Measurements from ENCODE around the gene SPG21.
"Not testable (repeated sequence)": the region's sequence is repeated elsewhere in the genome, so short reads cannot be mapped to it uniquely, and the experiment has no call there.

Gene SPG21, protein sequence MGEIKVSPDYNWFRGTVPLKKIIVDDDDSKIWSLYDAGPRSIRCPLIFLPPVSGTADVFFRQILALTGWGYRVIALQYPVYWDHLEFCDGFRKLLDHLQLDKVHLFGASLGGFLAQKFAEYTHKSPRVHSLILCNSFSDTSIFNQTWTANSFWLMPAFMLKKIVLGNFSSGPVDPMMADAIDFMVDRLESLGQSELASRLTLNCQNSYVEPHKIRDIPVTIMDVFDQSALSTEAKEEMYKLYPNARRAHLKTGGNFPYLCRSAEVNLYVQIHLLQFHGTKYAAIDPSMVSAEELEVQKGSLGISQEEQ

DNA sequence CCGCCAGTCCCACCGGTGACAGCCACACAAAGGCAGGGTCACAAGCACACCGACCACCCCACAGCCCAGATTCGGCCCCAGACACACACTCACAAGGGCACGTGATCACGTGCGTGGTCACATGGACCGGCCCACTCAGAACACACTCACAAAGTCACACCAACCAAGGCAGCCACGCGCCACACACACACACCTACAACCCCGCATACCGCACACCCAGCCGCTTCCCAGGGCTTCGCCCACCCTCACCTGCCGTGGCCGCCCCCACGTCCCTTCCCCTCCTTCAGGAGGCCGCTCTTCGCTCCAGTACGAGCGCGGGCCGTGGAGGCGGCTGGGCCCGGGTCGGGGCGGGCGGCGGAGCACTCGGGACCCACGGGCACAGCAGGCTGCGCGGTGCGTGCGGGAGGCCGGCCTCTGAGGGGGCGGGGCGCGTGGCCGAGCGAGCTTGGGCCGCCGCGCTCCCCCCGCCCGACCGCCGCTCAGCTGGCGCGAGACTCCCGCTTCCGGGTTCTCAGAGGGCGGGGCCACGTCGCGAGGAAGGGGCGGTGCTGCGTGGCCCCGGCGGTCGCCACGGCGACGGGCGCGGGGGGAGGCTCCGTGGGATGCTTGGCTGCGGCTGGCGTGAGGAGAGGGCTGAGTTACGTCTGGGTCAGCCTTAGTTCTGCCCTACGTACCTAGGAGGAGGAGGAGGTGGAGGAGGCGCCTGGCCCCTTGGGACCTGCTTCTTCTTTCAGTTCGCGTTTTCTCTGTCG lies at the start of gene SPG21:
TSS of gene SPG21 (minus strand) at position 499 of the 752 bp plus-strand sequence. CDS start 6,345 bp downstream, outside the sequence.
- DNase-seq = peak; percentile 59

DNA sequence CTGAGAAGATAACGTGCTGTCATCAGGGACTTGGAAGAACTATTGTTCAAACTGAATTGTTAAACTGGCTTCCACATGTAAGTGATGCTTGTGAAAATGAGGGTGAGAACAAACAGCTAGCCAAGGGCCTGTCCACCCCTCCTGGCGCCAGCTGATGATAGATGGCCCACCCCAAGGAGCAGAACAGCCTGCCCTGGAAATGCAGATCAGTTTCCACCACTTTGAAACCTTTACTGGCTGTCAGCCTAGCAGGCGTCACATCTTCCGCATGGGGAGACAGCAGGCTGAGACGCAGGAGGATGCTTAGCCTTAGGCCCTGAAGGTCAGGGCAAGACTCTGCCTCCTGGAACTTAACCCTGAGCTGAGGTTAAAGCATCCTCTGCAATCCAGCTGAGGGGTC lies 49.1 kb upstream of the SPG21 start:
- DNase-seq = no peak

DNA sequence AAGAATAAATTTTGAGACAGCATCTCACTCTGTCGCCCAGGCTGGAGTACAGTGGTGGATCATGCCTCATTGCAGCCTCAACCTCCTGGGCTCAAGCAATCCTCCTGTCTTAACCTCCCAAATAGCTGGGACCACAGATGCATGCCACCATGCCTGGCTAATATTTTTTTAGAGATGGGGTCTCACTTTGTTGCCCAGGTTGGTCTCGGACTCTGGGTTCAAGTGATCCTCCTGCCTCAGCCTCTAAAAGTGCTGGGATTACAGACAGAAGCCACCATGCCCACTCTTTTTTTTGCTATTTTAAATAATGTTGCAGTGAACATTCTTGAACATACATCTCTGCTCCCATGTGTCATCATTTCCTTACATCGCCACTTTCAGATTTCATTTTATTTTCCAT lies 48.7 kb upstream of the SPG21 start:
- DNase-seq = no peak

DNA sequence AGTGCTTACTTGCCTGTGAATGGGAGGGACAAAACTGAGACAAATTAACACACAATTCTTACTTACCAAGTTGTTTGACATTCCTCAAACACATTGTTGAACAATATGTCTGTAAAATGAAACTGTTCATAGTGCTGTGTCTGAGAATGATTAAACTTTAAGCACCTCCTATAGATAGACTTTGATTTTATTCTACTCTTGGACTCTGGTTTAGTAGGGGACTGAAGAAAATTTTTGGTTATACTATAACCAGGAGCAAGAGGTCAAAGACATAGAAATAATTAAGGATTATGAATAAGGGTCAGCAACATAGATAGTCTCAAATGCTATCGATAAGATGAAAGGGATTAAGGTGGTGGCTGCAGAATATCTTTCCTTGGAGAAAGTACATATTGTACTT lies 47.6 kb upstream of the SPG21 start:
- DNase-seq = no peak

DNA sequence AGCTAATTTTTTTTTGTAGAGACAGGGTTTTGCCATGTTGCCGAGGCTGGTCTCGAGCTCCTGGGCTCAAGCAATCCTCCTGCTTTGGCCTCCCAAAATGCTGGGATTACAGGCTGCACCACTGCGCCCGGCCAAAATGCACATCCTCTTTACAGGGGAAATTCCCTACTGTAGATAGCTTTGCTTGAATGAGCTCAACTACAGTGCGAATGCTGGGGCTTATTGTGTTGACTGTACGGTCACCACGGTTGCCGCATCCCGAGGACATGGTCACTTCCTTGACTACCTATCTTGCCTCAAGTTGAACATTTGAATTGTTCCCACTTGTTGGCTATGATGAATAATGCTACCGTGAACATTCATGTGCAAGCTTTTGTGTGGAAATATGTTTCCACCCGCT lies 45.0 kb upstream of the SPG21 start:
- DNase-seq = no peak

DNA sequence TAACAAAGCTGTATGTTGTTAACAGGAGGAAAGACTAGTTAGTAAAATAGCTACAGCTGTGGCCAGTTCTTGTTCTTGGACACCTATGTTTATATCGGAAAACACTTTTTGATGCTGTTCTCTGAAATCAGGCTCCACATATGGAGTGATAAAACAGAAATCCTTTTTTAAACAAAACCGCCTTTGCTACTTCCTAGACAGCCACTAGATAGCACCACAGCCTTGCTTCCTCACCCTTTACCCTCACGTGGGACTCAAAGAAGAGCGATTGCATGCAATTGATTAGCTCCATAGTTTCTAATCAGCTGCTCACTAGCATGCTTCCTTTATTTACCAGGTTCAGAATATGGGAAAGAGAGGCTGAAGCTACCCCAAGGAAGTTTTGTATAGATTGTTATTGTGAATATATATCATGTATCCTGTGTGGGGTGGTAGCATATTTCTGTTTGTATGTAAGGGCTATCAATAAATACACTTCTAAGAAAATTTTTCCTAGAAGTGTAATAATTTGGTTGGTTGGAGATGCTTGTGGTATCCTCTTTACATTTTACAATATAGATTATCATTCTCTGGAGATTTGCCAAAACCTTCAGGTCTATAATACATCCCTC lies 44.0 kb upstream of the SPG21 start:
- DNase-seq = no peak

DNA sequence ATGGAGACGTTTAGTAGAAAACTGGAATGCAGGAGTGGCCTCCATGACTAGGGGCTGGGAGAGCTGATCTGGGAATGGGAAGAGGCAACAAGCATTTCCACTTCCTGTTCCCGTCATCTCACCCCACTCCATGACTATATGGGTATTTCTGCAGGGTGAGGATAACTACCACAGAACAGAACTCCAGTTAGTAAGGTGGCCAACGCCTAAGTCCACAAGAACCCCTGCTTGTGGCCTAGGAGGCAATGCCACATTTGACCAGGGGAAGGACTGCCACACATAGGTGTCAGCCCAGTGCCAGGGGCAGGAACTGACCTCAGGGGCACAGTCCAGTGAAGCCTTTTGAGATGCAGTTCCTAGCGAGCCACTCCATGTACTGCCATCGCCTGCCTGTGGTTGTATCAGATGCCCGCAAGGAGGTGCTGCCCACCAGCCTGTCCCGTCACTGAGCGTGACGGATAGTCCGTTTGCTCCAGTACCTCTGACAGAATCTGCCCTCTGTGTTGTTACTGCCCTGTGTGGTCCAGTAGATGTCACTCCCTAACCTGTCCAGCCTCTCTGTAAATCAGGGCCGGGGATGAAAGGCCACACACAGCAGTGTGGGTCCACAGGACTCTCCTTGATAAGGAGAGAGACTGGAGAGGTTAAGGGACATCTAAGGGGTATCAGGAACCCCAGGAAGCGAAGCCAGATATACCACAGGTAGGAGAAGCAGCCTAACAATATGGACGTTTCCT lies 43.3 kb upstream of the SPG21 start:
- peak; percentile 13 for DNase-seq

DNA sequence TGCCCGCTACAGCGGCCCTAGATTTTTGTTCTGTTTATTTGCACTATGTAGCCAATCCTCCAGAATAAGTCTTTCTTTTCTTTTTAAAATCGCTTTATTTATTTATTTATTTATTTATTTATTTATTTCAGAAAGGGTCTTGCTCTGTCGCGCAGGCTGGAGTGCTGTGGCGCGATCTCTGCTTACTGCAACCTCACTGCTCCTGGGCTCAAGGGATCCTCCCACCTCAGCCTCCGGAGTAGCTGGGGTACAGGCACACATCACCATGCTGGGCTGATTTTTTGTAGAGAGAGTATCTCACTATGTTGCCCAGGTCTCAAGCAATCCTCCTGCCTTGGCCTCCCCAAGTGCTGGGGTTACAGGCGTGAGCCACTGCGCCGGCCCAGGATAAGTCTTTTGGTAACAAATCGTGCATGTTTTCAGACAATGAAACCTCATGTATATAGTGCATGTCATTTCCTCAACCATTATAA lies 40.1 kb upstream of the SPG21 start:
- no peak for DNase-seq

DNA sequence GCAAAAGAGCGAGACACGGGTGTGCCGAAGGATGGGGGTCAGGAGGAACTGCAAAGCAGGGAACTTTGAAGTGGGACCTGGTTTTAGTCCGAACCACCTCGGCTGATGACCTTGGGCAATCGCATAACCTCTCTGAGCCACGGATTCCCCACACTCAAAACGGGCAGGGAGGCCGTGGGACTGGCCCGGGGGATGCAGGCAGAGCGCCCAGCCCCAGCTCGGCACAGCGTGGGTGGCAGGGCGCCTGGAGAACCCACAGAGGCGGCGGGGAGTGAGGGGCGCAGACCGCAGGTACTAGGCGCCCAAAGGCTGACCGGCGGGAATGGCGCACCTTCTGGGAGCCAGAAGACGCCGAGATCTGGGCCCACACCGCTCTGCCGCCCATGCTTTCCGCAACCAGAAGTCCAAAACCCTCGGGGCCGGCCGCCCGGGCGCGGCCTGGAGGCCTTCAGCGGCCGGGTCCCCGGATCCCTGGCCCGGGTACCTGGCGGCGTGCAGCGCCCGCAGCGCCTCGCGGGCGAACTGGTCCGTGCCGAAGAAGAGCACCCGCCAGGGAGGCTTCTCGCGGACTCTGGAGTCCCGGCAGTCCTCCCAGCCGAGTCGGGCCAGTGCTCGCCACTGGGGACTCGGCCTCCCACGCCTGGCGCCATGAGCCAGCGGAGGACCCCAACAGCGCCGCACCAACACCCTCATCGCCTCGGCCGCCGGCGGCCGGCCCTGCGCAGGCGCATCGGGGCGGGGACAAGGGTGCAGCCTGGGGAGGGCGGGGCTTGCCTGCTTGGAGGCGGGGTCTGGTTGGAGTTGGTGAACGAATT lies 39.4 kb upstream of the SPG21 start, which contains the start of gene MTFMT:
TSS of gene MTFMT (minus strand) at position 719 of the 815 bp plus-strand sequence. CDS start at position 693, 26 bp downstream.
- peak; percentile 20 for DNase-seq

DNA sequence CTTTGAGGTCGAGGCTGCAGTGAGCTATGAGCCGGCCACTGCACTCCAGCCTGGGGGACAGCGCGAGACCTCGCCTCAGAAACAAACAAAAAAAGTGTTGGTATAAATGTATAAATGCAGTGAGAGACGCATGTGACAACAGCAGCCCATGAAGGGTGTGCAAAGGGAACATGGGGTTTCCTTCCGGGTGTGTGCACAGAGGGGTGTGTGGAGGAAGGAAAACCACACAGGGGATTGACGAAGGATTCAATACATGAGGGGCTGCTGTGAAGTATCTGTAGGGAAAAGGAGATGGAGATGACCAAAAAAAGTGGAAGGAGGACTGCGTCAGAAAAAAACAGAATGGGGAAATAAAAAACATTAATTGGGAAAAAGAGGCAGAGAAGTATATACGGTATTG lies 38.6 kb upstream of the SPG21 start:
- no peak for DNase-seq

DNA sequence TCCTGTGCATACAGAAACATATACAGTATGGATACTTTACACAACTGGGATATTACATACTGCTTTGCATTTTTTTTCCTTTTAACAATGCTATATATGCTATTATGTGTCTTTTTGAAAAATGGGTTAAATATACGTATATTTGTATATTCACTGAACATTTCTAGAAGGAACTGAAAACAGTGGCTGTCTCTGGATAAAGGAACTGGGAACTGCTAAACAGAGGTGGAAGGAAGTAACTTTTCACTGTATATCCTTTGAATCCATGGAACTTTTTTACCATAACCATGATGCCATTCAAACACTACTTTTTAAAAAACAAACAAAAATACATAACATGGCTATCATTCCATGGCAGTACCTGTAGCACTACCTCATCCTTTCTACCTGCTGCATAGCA lies 37.9 kb upstream of the SPG21 start:
- DNase-seq = no peak

DNA sequence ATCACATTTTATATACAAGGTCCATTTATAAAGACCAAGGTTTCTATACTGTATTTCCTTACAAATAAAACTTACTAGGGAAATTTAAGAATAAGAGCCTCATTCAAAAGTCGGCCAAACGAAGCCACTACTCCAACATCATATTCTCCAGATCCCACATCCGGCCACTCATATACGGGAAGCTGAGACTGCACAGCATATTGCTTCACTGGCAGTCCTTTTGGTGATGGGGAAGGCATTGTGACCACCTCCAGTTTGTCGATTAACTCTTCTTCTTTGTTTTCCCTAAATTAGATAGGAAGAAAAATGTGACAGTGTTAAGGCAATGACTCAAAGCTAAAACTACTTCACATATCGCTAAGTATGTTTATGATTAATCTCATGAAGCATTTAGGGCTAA lies 37.0 kb upstream of the SPG21 start:
- no peak for DNase-seq

DNA sequence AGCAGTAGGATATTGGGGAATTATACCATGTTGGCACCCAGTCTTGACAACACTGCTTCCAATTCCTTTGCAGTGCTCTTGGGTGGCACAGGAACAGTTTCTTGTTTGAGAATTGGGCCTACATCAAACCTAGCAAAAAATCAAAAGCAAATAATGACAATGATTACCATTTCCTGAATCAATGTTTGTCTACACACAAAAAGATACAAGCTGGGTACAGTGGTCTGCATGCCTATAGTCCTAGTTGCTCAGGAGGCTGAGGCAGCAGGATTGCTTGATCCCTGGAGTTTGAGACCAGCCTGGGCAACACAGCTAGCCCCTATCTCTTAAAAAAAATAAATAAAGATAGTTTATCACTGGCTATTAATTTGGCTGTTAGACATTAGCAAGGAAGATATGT lies 31.8 kb upstream of the SPG21 start:
- DNase-seq = no peak

DNA sequence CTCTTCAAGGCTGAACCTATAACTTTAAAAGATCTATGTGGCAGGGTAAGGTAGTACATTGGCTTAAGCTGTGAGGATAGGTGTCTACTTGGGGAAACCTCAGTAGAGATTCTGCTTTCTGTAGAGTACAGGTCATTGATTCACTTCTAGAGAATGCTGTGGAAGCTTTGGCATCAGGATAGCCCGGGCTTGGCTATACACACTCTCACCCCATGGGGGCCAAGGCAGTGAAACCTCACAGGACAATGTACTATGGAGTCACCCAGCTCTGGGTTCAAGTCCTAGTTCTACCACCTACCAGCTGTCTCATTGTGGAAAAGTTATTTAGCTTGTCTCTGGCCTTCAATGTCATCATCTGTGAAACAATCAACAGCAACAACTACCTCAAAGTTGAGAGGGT lies 30.7 kb upstream of the SPG21 start:
- no peak for DNase-seq

DNA sequence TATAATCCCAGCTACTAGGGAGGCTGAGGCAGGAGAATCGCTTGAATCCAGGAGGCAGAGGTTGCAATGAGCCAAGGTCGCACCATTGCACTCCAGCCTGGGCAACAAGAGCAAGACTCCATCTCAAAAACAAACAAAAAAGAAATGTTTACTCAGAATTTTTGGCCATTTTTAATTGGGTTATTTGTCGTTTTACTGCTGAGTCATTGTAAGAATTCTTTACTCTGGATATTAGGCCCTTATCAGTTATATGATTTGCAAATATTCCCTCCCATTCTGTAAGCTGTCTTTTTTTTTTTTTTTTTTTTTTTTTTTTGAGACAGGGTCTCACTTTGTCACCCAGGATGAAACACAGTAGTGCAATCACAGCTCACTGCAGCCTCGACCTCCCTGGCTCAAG lies 21.5 kb upstream of the SPG21 start:
- DNase-seq = not testable (repeated sequence)

DNA sequence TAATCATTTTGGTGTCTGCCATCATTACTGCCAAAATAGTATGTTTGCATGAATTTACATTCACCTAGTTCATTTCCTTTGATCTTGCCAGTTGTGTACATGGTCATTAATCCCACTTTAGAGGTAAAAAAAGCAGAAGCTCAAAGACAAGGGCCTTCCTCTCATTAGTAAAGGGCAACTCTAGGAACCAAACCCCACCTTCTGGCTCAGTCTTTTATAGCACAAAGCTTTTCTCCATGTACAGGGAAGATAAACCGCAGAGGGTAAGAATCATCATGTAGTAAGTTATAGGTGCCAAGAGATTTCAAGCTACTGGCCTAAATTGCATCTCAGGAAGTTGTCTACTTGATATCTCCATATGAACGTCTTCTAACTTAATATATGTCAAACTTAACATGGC lies 19.3 kb upstream of the SPG21 start:
- DNase-seq = no peak

DNA sequence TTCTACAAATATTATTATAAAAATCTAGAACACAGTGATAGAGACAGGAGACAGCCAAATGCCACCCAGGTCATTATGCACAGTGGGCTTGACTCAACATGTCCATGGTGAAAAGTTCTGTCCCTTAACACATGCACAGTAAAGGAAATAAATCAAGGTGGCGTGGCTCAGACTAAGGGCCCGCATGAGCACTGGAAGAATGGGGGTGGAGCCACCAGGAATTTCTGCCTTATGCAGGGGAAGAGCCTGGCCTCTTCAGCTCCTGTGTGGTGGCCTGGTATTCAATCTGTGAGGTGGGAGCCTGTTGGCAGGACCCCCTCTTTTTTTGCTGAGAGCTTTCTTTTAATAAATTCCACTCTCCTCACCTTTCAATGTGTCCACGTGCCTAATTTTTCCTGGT lies 17.2 kb upstream of the SPG21 start:
- DNase-seq = no peak

DNA sequence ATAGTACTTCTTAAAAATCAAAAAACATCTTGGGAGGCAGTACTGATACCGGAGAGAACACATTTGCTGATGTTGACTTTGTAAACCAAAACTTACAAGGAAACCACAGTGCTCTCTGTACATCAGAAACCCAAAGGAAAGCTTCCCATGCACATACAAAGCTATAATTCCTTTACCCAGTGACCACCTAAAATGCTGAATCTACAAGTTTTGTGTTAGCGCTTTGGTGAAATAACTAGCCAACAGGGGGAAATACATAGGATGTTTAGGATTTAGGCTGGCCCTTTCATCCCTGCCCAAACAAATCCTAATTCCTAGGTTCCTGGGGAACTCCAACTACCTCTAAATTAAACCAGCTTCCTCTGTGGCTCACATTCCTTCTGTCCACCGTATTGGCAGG lies 15.3 kb upstream of the SPG21 start:
- DNase-seq = no peak

DNA sequence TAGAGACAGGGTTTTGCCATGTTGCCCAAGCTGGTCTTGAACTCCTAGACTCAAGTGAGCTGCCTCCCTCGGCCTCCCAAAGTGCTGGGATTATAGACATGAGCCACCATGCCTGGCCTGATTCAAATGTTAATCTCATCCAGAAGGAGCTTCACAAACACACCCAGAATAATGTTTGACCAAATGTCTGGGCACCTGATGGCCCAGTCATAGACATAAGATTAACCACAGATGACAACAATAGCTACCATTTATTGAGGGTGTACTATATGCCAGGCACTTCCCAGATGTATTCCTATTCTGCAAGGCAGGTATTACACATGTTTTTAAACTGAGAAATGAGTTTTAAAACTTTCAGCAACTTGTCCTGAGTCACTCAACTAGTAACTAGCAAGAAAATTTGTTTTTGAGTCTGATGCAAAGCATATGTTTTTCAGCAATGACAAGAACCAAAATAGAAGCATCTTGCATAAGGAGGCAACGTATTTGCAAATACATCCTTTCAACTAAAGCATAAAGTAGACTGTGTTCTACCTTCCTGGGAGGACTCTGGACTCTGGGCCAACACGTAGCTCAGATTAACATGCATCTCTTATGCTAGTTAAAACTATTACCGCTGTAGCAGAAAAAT lies 8.1 kb upstream of the SPG21 start:
- DNase-seq = no peak

DNA sequence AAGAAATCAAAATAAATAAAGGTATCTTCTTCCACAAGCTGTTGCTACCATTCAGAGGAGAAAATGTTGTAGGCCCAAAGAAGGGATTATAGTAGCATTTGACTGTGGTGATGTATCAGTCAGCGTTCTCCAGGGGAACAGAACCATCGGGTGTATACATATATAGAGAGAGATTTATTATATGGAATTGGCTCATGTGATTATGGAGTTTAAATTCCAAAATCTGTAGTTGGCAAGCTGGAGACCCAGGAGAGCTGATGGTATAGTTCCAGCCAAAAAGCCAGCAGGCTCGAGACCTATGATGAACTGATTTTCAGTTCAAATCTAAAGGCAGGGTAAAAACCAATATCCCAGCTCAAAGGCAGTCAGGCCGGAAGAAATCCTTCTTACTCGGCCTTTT lies 7.4 kb upstream of the SPG21 start:
- no peak for DNase-seq

DNA sequence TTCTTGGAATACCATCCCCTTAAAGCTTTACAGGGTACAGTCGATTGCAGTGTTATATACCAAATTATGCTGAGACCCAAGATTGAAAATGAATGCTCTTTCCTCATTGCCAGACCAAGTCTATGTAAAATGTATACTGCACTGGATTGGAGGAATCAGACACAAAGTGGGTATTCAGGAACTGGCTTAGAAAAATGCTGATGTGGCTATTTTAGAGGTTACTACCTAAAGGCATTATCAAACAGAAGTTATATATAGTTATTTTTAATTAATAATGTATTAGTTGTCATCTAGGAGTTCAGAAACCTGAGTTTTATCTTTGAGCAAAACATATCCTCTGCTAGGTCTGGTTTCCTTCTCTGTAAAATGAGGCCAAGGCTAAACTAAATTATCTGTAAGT lies 3.6 kb upstream of the SPG21 start:
- DNase-seq = no peak
